Skeletal muscle satellite cell (primary cell): ENCODE data around the gene IFI27L1.

Experiments used
- H3K27me3 ChIP-seq: 2 replicates; pipeline ENCODE4 v1.7.0; 2013; ENCODE audit warnings: low read length; ENCODE audit not compliant: control insufficient read depth, insufficient read depth
- H3K36me3 ChIP-seq: 2 replicates; pipeline ENCODE4 v1.7.0; 2013; ENCODE audit warnings: mild to moderate bottlenecking, control low read depth, low read length; ENCODE audit not compliant: insufficient read depth
- H3K4me1 ChIP-seq: 2 replicates; pipeline ENCODE4 v1.7.0; 2013; ENCODE audit warnings: low read length; ENCODE audit not compliant: control insufficient read depth, insufficient read depth
- H3K4me2 ChIP-seq: 2 replicates; pipeline ENCODE4 v1.7.0; 2013; ENCODE audit warnings: mild to moderate bottlenecking, low read length
- H3K4me3 ChIP-seq: 2 replicates; pipeline ENCODE4 v1.7.0; 2013; ENCODE audit warnings: low read length
- H3K9ac ChIP-seq: 2 replicates; pipeline ENCODE4 v1.7.0; 2013; ENCODE audit warnings: mild to moderate bottlenecking, low read depth, low read length, moderate library complexity
- H3K9me3 ChIP-seq: replicated peaks from 2 replicates; pipeline ENCODE4 v1.7.0; 2013; ENCODE audit warnings: mild to moderate bottlenecking, control low read depth, low read length

IFI27L1 gene

DNA sequence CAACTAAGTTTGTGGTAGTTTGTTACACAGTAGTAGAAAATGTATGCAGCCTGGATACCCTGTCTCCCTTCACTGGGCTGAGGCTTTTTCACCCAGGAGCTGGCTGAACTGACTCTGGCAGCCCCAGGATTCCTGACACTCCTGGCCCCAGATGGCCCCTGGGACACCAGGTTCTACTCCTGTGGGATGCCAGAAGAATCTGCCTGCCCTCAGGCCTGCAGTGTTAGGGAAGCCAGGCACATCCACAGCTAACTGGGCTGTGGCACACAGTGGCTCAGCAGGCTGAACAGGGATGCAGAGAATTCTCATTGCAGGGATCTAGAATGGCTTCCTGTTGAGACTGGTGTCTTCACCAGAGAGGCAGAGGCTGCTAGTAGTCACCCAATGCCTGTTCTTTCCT is 38.0 kb downstream of the IFI27L1 start:
- Histone ChIP-seq H3K27me3 (peaks cover 2% of the 10 kb centered on the region), H3K4me2 (no peak overlapping the region), H3K9ac (no peak overlapping the region), H3K4me3 (no peak overlapping the region), H3K36me3 (no peaks in the 10 kb centered on the region), H3K9me3 (peaks cover 15% of the 10 kb centered on the region), H3K4me1 (peaks cover 29% of the 10 kb centered on the region)

DNA sequence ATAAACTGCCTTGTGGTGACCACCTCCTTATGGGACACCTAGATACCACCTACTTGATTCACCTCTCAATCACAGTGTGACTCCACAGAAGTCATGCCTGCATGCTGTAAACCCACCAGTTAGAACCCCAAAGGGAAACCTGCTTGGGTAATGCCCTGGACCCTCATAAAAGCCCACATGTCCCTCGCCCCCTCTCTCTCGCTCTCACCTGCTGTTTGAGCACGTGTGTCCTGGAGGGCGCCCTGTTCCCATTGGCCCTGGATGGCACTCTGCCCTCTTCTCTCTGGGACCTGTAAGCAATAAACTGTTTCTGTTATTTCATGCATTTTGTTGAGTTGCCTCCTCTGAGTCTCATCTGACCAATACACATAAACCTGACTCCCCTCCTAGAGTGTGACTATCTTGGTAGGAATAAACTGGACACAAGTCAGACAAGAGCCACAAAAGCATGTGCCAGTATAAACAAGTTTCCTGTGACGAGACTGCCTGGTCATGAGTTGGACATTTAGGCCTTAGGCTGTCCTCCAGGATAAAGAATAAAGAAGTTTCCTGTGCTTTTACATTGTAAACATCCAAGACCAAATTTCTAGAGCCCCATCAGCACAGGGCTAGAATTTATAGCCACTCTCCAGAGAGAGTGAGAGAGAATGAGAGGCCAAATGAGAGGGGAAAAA is 39.7 kb downstream of the IFI27L1 start:
- no peak overlapping the region for H3K4me3 ChIP-seq
- peak overlapping the region; percentile 30 for H3K9ac ChIP-seq
- H3K4me1 ChIP-seq, result peaks cover 17% of the 10 kb centered on the region
- peaks cover 2% of the 10 kb centered on the region for H3K27me3 ChIP-seq
- H3K4me2 ChIP-seq, result peak overlapping the region; percentile 36
- peaks cover 15% of the 10 kb centered on the region for H3K9me3 ChIP-seq
- no peaks in the 10 kb centered on the region for H3K36me3 ChIP-seq

DNA sequence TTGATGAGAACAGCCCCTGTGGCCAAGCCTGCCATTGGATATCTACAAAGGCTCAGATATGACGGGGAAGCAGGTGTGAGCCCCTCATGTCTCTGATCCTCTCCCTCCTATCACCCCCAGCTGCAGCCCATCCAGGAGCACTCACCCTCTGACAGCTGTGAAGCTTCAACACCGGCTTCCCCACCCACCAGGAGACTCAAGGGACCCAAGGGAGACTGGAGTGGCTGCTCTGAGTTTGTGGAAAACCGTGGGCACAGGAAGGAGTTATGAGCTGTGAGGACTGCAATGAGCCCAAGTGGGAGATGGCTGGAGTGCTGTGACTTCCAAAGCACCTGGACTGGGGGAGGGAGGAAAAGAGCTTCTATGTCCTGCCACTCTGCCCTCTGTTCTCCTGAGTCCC is 40.4 kb downstream of the IFI27L1 start:
- Histone ChIP-seq H3K4me2 (peak overlapping the region; percentile 36), H3K4me3 (no peak overlapping the region), H3K9ac (peak overlapping the region; percentile 30), H3K9me3 (peaks cover 15% of the 10 kb centered on the region), H3K27me3 (peaks cover 2% of the 10 kb centered on the region), H3K4me1 (peaks cover 17% of the 10 kb centered on the region), H3K36me3 (no peaks in the 10 kb centered on the region)

DNA sequence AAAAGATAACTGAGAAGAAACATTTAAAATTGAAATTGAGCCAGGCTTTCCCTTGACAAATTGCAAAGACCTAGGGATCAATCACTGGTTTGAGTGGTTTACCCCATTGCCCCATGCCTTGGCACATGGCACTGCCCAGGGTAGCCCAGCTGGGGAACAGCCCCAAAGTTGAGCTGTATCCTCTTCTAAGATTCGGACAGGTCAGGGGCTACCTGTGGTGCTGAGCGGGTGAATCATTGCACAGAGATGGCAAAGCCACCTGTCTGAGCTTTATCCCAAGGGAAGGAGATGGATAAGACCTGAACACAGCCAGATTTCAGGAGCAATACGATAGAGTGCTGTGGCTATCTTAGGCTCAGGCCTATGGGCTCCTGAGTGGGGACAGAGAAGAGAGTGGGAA is 41.3 kb downstream of the IFI27L1 start:
- no peak overlapping the region for H3K4me2 ChIP-seq
- H3K4me3 ChIP-seq, result no peak overlapping the region
- no peak overlapping the region for H3K9ac ChIP-seq
- peaks cover 15% of the 10 kb centered on the region for H3K9me3 ChIP-seq
- peaks cover 5% of the 10 kb centered on the region for H3K36me3 ChIP-seq
- H3K4me1 ChIP-seq, result peaks cover 17% of the 10 kb centered on the region
- no peaks in the 10 kb centered on the region for H3K27me3 ChIP-seq

DNA sequence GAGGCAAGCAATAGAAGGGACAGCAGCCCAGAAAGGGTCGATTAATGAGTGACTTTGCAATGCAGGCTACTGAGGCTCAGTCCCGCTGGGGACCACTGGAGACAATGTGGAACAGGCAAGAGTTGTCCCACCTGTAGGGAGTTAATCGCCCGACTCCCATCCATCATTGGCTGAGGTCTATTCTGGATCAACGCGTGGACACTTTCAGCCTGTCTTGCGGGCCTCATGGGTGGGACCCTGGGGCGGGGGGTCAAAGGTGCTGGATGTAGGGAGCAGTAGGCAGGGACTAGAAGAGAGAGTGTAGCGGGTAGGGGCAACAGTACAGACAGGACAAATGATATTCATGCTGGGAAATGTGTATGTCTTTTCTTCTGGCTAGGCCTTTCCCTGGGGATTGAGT is 42.2 kb downstream of the IFI27L1 start:
- Histone ChIP-seq H3K9me3 (peaks cover 15% of the 10 kb centered on the region), H3K9ac (no peak overlapping the region), H3K4me3 (no peak overlapping the region), H3K27me3 (no peaks in the 10 kb centered on the region), H3K36me3 (peaks cover 7% of the 10 kb centered on the region), H3K4me2 (no peak overlapping the region), H3K4me1 (peaks cover 19% of the 10 kb centered on the region)

DNA sequence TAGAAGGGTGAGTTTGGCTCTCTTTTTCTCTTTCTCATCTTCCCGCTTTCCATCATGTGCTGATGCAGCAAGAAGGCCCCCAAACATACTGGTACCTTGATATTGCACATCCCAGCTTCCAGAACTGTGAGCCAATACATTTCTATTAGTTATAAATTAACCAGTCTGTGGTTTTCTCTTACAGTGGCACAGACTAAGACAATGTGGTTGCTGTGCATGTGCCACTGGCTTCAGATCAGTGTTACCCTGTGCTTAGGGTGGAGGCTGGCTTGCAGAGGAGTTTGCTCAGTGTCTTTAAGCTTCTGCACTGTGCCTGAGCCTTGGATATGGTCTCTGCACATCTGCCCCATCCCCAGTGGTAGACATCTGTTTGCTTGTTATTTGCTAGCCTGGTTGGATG is 42.8 kb downstream of the IFI27L1 start:
- Histone ChIP-seq H3K4me3 (no peak overlapping the region), H3K27me3 (no peaks in the 10 kb centered on the region), H3K36me3 (peaks cover 7% of the 10 kb centered on the region), H3K4me2 (no peak overlapping the region), H3K4me1 (peaks cover 25% of the 10 kb centered on the region), H3K9me3 (peaks cover 15% of the 10 kb centered on the region), H3K9ac (no peak overlapping the region)

DNA sequence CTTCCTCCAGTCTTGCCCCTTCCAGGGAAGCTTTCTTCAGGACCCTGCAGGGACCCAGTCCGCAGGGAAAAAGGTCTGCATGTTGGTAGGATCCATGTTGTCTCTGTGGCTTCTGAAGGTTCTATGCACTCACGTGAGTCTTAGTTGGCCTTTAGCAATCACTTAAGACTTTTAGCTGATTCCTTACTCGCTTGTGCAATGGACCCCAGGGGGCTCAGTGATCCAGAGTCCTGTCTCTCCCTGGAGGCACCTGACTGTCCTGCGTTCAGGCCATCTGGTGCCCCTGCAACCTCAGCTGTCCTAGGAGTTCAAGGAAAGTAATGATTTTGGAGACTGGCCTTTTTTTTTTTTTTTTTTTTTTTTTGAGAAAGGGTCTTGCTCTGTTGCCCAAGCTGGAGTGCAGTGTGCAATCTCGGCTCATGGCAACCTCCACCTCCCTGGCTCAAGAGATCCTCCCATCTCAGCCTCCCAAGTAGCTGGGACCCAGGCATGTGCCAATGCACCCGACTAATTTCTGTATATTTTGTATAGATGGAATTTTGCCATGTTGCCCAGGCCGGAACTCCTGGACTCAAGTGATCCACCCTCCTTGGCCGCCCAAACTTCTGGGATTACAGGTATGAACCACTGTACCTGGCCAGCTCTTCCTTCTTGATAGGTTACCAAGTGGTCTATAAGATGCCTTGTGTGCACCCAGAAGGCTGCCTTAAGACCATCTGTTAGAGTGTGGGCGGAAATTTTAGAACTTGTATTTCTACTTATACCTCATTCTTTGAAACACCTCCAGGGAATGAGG is 43.7 kb downstream of the IFI27L1 start:
- Histone ChIP-seq H3K27me3 (no peaks in the 10 kb centered on the region), H3K9me3 (peaks cover 9% of the 10 kb centered on the region), H3K4me1 (peaks cover 28% of the 10 kb centered on the region), H3K9ac (no peak overlapping the region), H3K4me2 (no peak overlapping the region), H3K36me3 (peaks cover 7% of the 10 kb centered on the region), H3K4me3 (no peak overlapping the region)

DNA sequence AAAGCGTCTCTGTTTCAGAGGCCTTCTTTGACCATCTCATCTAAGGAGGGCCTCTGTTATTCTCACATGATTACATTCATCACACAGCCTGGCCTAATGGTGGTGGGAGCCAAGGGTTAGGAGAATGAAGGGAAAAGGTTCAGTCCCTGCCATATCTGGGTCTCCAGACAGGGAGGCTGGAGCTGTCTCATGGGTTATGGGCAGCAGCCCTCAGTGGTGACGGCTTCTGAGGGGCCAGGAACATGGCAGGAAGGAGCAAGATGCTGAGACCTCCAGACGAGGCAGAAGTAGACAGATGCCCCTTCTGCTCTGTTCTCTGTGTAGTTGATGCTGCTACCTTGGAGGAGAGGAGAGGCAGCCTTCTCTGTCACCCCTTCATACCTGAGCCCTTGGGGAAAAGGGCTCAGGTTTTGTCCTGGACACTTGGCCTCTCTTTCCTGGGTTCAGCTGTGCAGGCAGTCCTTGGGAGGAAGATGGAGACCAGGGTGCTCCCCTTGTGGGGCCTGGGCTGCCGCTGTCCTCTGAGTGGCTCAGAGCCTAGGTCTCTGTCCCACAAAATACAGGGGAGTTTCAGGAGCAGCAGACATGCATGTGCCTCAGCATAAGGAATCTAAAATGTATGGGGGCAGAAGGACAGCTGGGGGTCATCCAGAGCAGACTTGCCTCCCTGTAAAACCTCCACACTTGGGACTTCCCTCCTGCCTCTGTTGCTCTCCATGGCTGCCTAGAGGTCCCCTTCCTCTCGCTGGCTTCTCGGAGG is 44.7 kb downstream of the IFI27L1 start:
- Histone ChIP-seq H3K9me3 (no peaks in the 10 kb centered on the region), H3K27me3 (no peaks in the 10 kb centered on the region), H3K4me2 (no peak overlapping the region), H3K9ac (no peak overlapping the region), H3K4me1 (peaks cover 28% of the 10 kb centered on the region), H3K4me3 (no peak overlapping the region), H3K36me3 (peaks cover 7% of the 10 kb centered on the region)

DNA sequence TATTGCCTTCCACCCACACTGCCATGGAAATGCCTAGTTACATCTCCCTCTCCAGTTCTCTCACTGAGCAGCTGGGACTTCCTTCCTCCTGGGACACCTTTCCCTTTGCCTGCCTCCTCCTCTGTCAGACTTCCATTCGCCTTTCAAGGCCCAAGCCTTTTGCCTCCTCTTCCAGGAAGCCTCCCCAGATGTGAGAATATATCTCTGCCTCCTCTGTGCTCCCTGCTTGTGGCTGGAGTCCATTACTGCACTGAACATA is 45.2 kb downstream of the IFI27L1 start:
- peaks cover 7% of the 10 kb centered on the region for H3K36me3 ChIP-seq
- no peak overlapping the region for H3K4me3 ChIP-seq
- H3K9ac ChIP-seq, result no peak overlapping the region
- no peaks in the 10 kb centered on the region for H3K27me3 ChIP-seq
- H3K9me3 ChIP-seq, result no peaks in the 10 kb centered on the region
- H3K4me1 ChIP-seq, result peaks cover 23% of the 10 kb centered on the region
- no peak overlapping the region for H3K4me2 ChIP-seq

DNA sequence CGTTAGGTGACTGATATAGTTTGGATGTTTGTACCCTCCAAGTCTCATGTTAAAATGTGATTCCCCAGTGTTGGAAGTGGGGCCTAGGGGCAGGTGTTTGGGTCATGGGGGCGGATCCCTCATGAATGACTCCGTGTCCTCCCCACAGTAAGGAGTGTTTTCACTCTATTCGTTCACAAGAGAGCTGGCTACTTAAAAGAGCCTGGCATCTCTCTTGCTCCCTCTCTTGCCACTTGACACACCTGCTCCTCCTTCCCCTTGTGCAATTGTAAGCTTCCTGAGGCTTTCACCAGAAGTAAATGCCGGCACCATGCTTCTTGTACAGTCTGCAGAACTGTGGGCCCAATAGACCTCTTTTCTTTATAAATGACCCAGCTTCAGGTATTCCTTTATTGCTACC is 45.7 kb downstream of the IFI27L1 start:
- H3K4me2 ChIP-seq, result no peak overlapping the region
- peaks cover 7% of the 10 kb centered on the region for H3K36me3 ChIP-seq
- no peak overlapping the region for H3K4me3 ChIP-seq
- H3K9me3 ChIP-seq, result no peaks in the 10 kb centered on the region
- H3K9ac ChIP-seq, result no peak overlapping the region
- no peaks in the 10 kb centered on the region for H3K27me3 ChIP-seq
- H3K4me1 ChIP-seq, result peaks cover 19% of the 10 kb centered on the region

DNA sequence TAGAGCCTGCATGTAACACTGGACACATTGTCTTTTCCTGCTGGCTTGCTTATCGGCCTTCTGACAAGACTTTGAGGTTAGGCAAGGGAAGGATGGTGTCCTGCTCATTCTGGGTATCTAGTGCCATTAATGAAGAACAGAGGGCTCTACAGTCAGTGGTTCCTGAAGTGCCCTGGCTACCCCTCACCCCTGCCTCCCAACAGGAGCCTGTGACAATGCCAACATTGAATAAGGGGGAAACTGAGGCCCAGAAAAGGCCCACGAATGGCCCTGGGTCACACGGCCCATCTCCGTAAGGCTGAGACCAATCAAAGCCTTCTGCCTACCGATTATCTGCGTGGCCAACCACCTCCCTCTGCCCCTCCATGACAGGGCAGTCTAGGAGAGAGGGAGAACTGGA is 46.2 kb downstream of the IFI27L1 start:
- Histone ChIP-seq H3K9ac (no peak overlapping the region), H3K4me3 (no peak overlapping the region), H3K4me1 (peaks cover 17% of the 10 kb centered on the region), H3K4me2 (no peak overlapping the region), H3K27me3 (no peaks in the 10 kb centered on the region), H3K36me3 (peaks cover 7% of the 10 kb centered on the region), H3K9me3 (no peaks in the 10 kb centered on the region)
